ENCODE measurements around the gene TSPAN13.

The TSPAN13 gene

DNA sequence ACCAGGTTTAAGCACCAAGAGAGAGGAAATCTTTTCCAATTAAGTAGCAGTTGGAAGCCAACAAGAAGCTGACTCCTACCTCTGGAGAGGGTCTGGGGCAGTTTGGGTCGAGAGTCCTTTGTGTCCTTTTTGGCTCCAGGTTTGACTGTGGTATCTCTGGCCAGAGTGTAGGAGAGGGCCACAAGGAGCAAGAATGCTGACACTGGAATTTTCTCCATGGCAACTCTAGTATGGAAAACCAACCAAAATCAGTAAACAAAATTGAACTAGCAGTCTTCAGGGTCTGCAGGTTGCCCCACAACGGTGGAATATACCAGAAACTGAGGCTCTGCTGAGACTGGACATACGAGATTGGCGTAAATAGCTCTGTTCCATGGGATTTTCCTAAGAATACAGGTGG, 48.0 kb downstream of the TSPAN13 start:
- Histone ChIP-seq H4K20me1 (ENCODE audit: insufficient read depth, low read length) (no peaks in the 10 kb centered on the region), H3K4me2 (ENCODE audit: low read depth, low read length) (no peak overlapping the region), H3K9ac (ENCODE audit: low read length) (no peak overlapping the region), H3K4me1 (ENCODE audit: low read length) (no peaks in the 10 kb centered on the region), H2AFZ (ENCODE audit: low read length) (no peak overlapping the region), H3K27me3 (replicated peaks; ENCODE audit: insufficient read depth, low read length) (no peaks in the 10 kb centered on the region), H3K36me3 (replicated peaks; ENCODE audit: insufficient read depth, low read length) (no peaks in the 10 kb centered on the region), H3F3A (ENCODE audit: insufficient read depth, low read length) (no peaks in the 10 kb centered on the region), H3K27ac (ENCODE audit: low read length) (no peak overlapping the region), H3K9me2 (replicated peaks; ENCODE audit: insufficient read depth, low read length) (no peaks in the 10 kb centered on the region), H3K4me3 (ENCODE audit: low read length) (no peak overlapping the region), H3K79me2 (ENCODE audit: low read length) (no peaks in the 10 kb centered on the region), H3K9me3 (replicated peaks; ENCODE audit: insufficient read depth, low read length) (no peaks in the 10 kb centered on the region)
- TF ChIP-seq, protein P1, sequence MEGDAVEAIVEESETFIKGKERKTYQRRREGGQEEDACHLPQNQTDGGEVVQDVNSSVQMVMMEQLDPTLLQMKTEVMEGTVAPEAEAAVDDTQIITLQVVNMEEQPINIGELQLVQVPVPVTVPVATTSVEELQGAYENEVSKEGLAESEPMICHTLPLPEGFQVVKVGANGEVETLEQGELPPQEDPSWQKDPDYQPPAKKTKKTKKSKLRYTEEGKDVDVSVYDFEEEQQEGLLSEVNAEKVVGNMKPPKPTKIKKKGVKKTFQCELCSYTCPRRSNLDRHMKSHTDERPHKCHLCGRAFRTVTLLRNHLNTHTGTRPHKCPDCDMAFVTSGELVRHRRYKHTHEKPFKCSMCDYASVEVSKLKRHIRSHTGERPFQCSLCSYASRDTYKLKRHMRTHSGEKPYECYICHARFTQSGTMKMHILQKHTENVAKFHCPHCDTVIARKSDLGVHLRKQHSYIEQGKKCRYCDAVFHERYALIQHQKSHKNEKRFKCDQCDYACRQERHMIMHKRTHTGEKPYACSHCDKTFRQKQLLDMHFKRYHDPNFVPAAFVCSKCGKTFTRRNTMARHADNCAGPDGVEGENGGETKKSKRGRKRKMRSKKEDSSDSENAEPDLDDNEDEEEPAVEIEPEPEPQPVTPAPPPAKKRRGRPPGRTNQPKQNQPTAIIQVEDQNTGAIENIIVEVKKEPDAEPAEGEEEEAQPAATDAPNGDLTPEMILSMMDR (IDR thresholded peaks at IDR 0.05; ENCODE audit: low read length) = no peak
- TF ChIP-seq EZH2 (optimal IDR thresholded peaks at IDR 0.05; ENCODE audit: low read depth, low read length) (no peak), EZH2phosphoT487 (IDR thresholded peaks at IDR 0.05; ENCODE audit: low read length) (no peak)
- no peak for DNase-seq

DNA sequence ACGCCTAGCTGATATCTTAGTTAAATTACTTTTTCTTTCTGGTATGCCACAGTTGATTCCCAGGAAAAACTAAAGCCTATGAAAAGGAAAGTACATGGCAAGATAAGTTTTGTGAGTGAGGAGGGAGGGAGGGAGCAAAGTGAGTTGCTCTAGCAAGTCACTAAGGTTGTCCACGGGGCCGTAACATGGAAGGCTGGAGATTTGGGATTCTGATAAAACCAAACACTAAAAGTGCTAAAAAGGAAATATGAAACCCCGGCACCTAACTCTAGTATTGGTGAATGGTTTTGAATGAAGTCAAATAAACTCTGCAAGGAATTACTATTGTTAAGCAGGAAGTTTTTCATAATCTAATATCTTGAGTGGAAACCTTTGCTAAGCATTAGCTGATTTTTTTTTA, 49.6 kb downstream of the TSPAN13 start:
- H3K9me2 ChIP-seq (replicated peaks; ENCODE audit: insufficient read depth, low read length) = no peaks in the 10 kb centered on the region
- DNase-seq = no peak
- H3K4me1 ChIP-seq (ENCODE audit: low read length) = no peaks in the 10 kb centered on the region
- TF ChIP-seq, protein P1 (IDR thresholded peaks at IDR 0.05; ENCODE audit: low read length) = no peak
- TF ChIP-seq EZH2 (optimal IDR thresholded peaks at IDR 0.05; ENCODE audit: low read depth, low read length) (no peak), EZH2phosphoT487 (IDR thresholded peaks at IDR 0.05; ENCODE audit: low read length) (no peak)
- H3K9ac ChIP-seq (ENCODE audit: low read length) = no peak overlapping the region
- H2AFZ ChIP-seq (ENCODE audit: low read length) = no peak overlapping the region
- no peaks in the 10 kb centered on the region for H4K20me1 ChIP-seq (ENCODE audit: insufficient read depth, low read length)
- H3K27me3 ChIP-seq (replicated peaks; ENCODE audit: insufficient read depth, low read length) = no peaks in the 10 kb centered on the region
- no peak overlapping the region for H3K4me2 ChIP-seq (ENCODE audit: low read depth, low read length)
- H3K79me2 ChIP-seq (ENCODE audit: low read length) = no peaks in the 10 kb centered on the region
- H3K36me3 ChIP-seq (replicated peaks; ENCODE audit: insufficient read depth, low read length) = no peaks in the 10 kb centered on the region
- H3K4me3 ChIP-seq (ENCODE audit: low read length) = no peak overlapping the region
- no peak overlapping the region for H3K27ac ChIP-seq (ENCODE audit: low read length)
- H3F3A ChIP-seq (ENCODE audit: insufficient read depth, low read length) = no peaks in the 10 kb centered on the region
- no peaks in the 10 kb centered on the region for H3K9me3 ChIP-seq (replicated peaks; ENCODE audit: insufficient read depth, low read length)

DNA sequence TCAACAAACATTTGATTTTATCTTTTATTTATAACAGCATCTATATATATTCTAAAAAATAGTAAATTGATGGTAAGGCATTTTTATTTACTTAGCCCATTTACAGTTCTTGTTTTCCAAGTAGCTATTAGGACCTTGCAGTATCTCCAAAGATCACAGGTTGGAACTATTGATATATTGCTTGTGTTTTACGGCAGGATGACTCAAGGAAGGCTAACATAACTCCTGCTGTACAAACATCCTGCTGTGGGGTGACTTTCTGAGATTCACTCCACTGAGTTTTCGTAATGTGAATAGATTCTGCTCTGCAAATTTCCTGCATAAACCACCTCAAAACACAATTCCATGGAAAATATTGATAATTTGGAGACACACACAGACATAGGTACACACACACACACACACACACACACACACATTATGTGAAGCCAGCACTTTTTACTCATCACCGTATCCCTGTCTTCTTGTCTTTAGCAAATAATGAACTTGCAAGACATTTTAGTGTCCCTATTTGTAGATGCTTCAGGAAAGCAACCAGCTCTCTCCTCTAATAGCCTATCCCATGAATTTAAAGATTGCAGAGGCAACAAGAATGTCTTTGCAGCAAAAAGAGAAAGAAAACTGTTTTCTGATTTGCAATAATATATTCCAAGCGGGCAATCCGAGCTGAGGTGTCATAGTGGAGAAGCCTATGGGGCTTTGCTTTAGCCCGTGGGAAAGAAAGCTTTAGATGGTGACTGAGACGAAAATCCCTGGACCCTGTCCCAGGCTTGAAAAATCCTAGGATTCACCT, 50.5 kb downstream of the TSPAN13 start:
- H3K9me2 ChIP-seq (replicated peaks; ENCODE audit: insufficient read depth, low read length) = no peaks in the 10 kb centered on the region
- H3K27me3 ChIP-seq (replicated peaks; ENCODE audit: insufficient read depth, low read length) = no peaks in the 10 kb centered on the region
- DNase-seq = no peak
- no peak overlapping the region for H3K9ac ChIP-seq (ENCODE audit: low read length)
- H3K36me3 ChIP-seq (replicated peaks; ENCODE audit: insufficient read depth, low read length) = no peaks in the 10 kb centered on the region
- no peak overlapping the region for H3K4me2 ChIP-seq (ENCODE audit: low read depth, low read length)
- H4K20me1 ChIP-seq (ENCODE audit: insufficient read depth, low read length) = no peaks in the 10 kb centered on the region
- no peaks in the 10 kb centered on the region for H3F3A ChIP-seq (ENCODE audit: insufficient read depth, low read length)
- no peak overlapping the region for H3K4me3 ChIP-seq (ENCODE audit: low read length)
- no peaks in the 10 kb centered on the region for H3K4me1 ChIP-seq (ENCODE audit: low read length)
- H3K79me2 ChIP-seq (ENCODE audit: low read length) = no peaks in the 10 kb centered on the region
- H2AFZ ChIP-seq (ENCODE audit: low read length) = no peak overlapping the region
- H3K27ac ChIP-seq (ENCODE audit: low read length) = no peak overlapping the region
- TF ChIP-seq EZH2 (optimal IDR thresholded peaks at IDR 0.05; ENCODE audit: low read depth, low read length) (no peak), EZH2phosphoT487 (IDR thresholded peaks at IDR 0.05; ENCODE audit: low read length) (no peak)
- TF ChIP-seq, protein P1 (IDR thresholded peaks at IDR 0.05; ENCODE audit: low read length) = no peak
- no peaks in the 10 kb centered on the region for H3K9me3 ChIP-seq (replicated peaks; ENCODE audit: insufficient read depth, low read length)

All from MM.1S (cell line).